H1 (cell line): ENCODE data around the gene NRBF2. TPM values are rescaled to one million over a fixed set of nuclear protein-coding genes. Genes with fewer than 3 reads are reported as not detected.

ENCODE experiments used
- CTCF ChIA-PET: fragments of 300-600 bp; sonication (Branson Sonifier 250); formaldehyde crosslinking; loops from one replicate; lab custom pipeline; 2021; ENCODE audit not compliant: partially characterized antibody; lab: Charles Lee
- POLR2A ChIA-PET: fragments of 300-600 bp; sonication (Branson Sonifier 250); formaldehyde crosslinking; loops from one replicate; lab custom pipeline; 2021; ENCODE audit warnings: inconsistent platforms; ENCODE audit not compliant: partially characterized antibody; lab: Charles Lee
- DNase-seq, 2 experiments: peaks; one replicate each; pipeline versions ENCODE4 v3.0.0 to v3.0.0-alpha.2; 2010 to 2022; ENCODE audit warnings: low spot score in 2 of 2, low read depth in 1 of 2, mixed read lengths in 1 of 2
- FAIRE-seq: peaks from 2 replicates; lab custom pipeline; 2011; peaks lifted over from hg19 to GRCh38; lab: Jason Lieb, UNC
- H2AFZ ChIP-seq: 2 replicates; pipeline ENCODE4 v1.8.1; 2012; ENCODE audit warnings: low read length, inconsistent platforms
- H2AK5ac ChIP-seq: 2 replicates; pipeline ENCODE4 v1.6.1; 2013; ENCODE audit warnings: low read depth, low read length
- H2BK120ac ChIP-seq: replicated peaks from 2 replicates; pipeline ENCODE3; 2013; ENCODE audit warnings: low read depth, low read length, inconsistent platforms
- H2BK12ac ChIP-seq: 2 replicates; pipeline ENCODE4 v1.6.1; 2013; ENCODE audit warnings: low read depth, low read length
- H2BK15ac ChIP-seq: 2 replicates; pipeline ENCODE4 v1.6.1; 2013; ENCODE audit warnings: low read length
- H2BK20ac ChIP-seq: 2 replicates; pipeline ENCODE4 v1.6.1; 2013; ENCODE audit warnings: low read length
- H2BK5ac ChIP-seq: 2 replicates; pipeline ENCODE4 v1.6.1; 2013; ENCODE audit warnings: low read depth, low read length
- H3K14ac ChIP-seq: 2 replicates; pipeline ENCODE4 v1.6.1; 2013; ENCODE audit warnings: inconsistent platforms; ENCODE audit not compliant: insufficient read length
- H3K18ac ChIP-seq: 2 replicates; pipeline ENCODE4 v1.6.1; 2013; ENCODE audit warnings: low read length; ENCODE audit errors: extremely low read depth
- H3K23ac ChIP-seq: 2 replicates; pipeline ENCODE4 v1.6.1; 2013; ENCODE audit warnings: inconsistent platforms; ENCODE audit not compliant: insufficient read length
- H3K23me2 ChIP-seq: 2 replicates; pipeline ENCODE4 v1.6.1; 2013; ENCODE audit warnings: low read depth, low read length
- H3K27ac ChIP-seq: 2 replicates; pipeline ENCODE4 v1.6.1; 2011; ENCODE audit warnings: low read depth, low read length, inconsistent platforms
- H3K27me3 ChIP-seq, 4 experiments: replicated peaks in 1 of 4; 1 replicate in 1 of 4; 2 replicates in 3 of 4; pipeline versions ENCODE4 v1.6.1 to v1.8.1; 2011 to 2013; ENCODE audit warnings: low read length in 3 of 4, mild to moderate bottlenecking in 3 of 4, inconsistent platforms in 2 of 4, mixed read lengths in 2 of 4, moderate library complexity in 1 of 4; ENCODE audit not compliant: control insufficient read depth in 3 of 4, insufficient read depth in 3 of 4; ENCODE audit errors: extremely low read depth in 1 of 4
- H3K36me3 ChIP-seq, 4 experiments: 2 replicates each; pipeline versions ENCODE4 v1.6.1 to v1.8.1; 2011 to 2013; ENCODE audit warnings: mild to moderate bottlenecking in 4 of 4, low read length in 3 of 4, moderate library complexity in 2 of 4, control low read depth in 1 of 4, inconsistent platforms in 1 of 4; ENCODE audit not compliant: insufficient read depth in 4 of 4, control insufficient read depth in 2 of 4
- H3K4ac ChIP-seq: replicated peaks from 2 replicates; pipeline ENCODE3; 2013; ENCODE audit warnings: low read length, low read depth, mixed read lengths, inconsistent platforms; ENCODE audit not compliant: insufficient read length
- H3K4me1 ChIP-seq, 4 experiments: replicated peaks in 1 of 4; 1 replicate in 1 of 4; 2 replicates in 3 of 4; pipeline versions ENCODE4 v1.6.1 to v1.8.1; 2011 to 2013; ENCODE audit warnings: low read length in 3 of 4, inconsistent platforms in 2 of 4, mixed read lengths in 1 of 4; ENCODE audit not compliant: insufficient read depth in 4 of 4, control insufficient read depth in 3 of 4
- H3K4me2 ChIP-seq, 2 experiments: 2 replicates each; pipeline versions ENCODE4 v1.6.1 to v1.8.1; 2011 to 2013; ENCODE audit warnings: low read depth in 2 of 2, low read length in 2 of 2, control low read depth in 1 of 2, inconsistent platforms in 1 of 2, mild to moderate bottlenecking in 1 of 2; ENCODE audit not compliant: insufficient read depth in 1 of 2
- H3K4me3 ChIP-seq, 4 experiments: fragments of 200-600, 300-600 bp in 1 of 4; sonication (generic), shearing (Covaris generic), sonication (Bioruptor Twin) in 1 of 4; 2 replicates each; pipeline versions ENCODE4 v1.5.1 to v1.8.1; 2011 to 2016; ENCODE audit warnings: low read length in 4 of 4, low read depth in 3 of 4, control low read depth in 2 of 4, inconsistent platforms in 2 of 4, mild to moderate bottlenecking in 2 of 4, mixed read lengths in 1 of 4, moderate library complexity in 1 of 4; ENCODE audit not compliant: insufficient read depth in 2 of 4; ENCODE audit errors: extremely low read depth in 1 of 4
- H3K56ac ChIP-seq: replicated peaks from 2 replicates; pipeline ENCODE3; 2013; ENCODE audit warnings: low read depth, mild to moderate bottlenecking, mixed read lengths, low read length, inconsistent platforms; ENCODE audit not compliant: insufficient read length
- H3K79me1 ChIP-seq: 2 replicates; pipeline ENCODE4 v1.6.1; 2013; ENCODE audit warnings: low read depth, low read length, control low read depth
- H3K79me2 ChIP-seq, 2 experiments: 2 replicates each; pipeline versions ENCODE4 v1.6.1 to v1.8.1; 2012 to 2013; ENCODE audit warnings: low read length in 2 of 2, mild to moderate bottlenecking in 2 of 2, inconsistent platforms in 1 of 2; ENCODE audit not compliant: insufficient read depth in 2 of 2, control insufficient read depth in 1 of 2
- H3K9ac ChIP-seq, 4 experiments: replicated peaks in 1 of 4; 1 replicate in 1 of 4; 2 replicates in 3 of 4; pipeline versions ENCODE4 v1.6.1 to v1.8.1; 2011 to 2013; ENCODE audit warnings: low read depth in 3 of 4, low read length in 3 of 4, control low read depth in 2 of 4, mild to moderate bottlenecking in 2 of 4, moderate library complexity in 2 of 4, inconsistent platforms in 1 of 4; ENCODE audit errors: extremely low read depth in 1 of 4
- H3K9me3 ChIP-seq, 2 experiments: 2 replicates each; pipeline versions ENCODE4 v1.6.1 to v1.8.1; 2012 to 2013; ENCODE audit warnings: mild to moderate bottlenecking in 2 of 2, moderate library complexity in 2 of 2, control low read depth in 1 of 2, inconsistent platforms in 1 of 2, low read depth in 1 of 2, low read length in 1 of 2, mixed read lengths in 1 of 2; ENCODE audit not compliant: insufficient read depth in 2 of 2
- H4K20me1 ChIP-seq, 2 experiments: replicated peaks in 1 of 2; 2 replicates each; pipeline versions ENCODE3 to v1.8.1; 2011 to 2013; ENCODE audit warnings: inconsistent platforms in 2 of 2, low read length in 2 of 2, mild to moderate bottlenecking in 1 of 2; ENCODE audit not compliant: insufficient read depth in 2 of 2, control insufficient read depth in 1 of 2
- H4K5ac ChIP-seq: 2 replicates; pipeline ENCODE4 v1.6.1; 2013; ENCODE audit warnings: low read length, low read depth, mixed read lengths, inconsistent platforms; ENCODE audit not compliant: insufficient read length
- H4K8ac ChIP-seq: 2 replicates; pipeline ENCODE4 v1.8.0; 2013; ENCODE audit warnings: mild to moderate bottlenecking, moderate library complexity, low read length, inconsistent platforms; ENCODE audit not compliant: insufficient read depth; ENCODE audit errors: extremely low read depth
- H4K91ac ChIP-seq: replicated peaks from 2 replicates; pipeline ENCODE3; 2013; ENCODE audit warnings: low read length, mixed read lengths, inconsistent platforms; ENCODE audit not compliant: insufficient read length
- CHD2 ChIP-seq: IDR thresholded peaks from 2 replicates; pipeline ENCODE4 v1.6.1; 2012; ENCODE audit warnings: low read length, improper control_type of control experiment
- FOSL1 ChIP-seq: IDR thresholded peaks from 2 replicates; pipeline ENCODE4 v1.6.1; 2011; ENCODE audit warnings: mild to moderate bottlenecking, low read depth, low read length, moderate library complexity; ENCODE audit not compliant: insufficient read depth
- HDAC2 ChIP-seq, 2 experiments: fragments of 300-600 bp in 1 of 2; sonication (generic) in 1 of 2; IDR thresholded peaks; 2 replicates each; pipeline ENCODE4 v1.6.1; 2011 to 2012; ENCODE audit warnings: low read depth in 2 of 2, low read length in 2 of 2, mild to moderate bottlenecking in 2 of 2, moderate library complexity in 2 of 2, borderline replicate concordance in 1 of 2, inconsistent platforms in 1 of 2
- HDAC6 ChIP-seq: IDR thresholded peaks from one replicate; pipeline ENCODE4 v1.7.1; 2012; ENCODE audit warnings: low read depth, mild to moderate bottlenecking, inconsistent platforms, low read length, moderate library complexity
- JUND ChIP-seq: IDR thresholded peaks from 2 replicates; pipeline ENCODE4 v1.6.1; 2011; ENCODE audit warnings: mild to moderate bottlenecking, improper control_type of control experiment, low read length
- POLR2A ChIP-seq, 2 experiments: IDR thresholded peaks; 1 replicate in 1 of 2; 2 replicates in 1 of 2; pipeline ENCODE4 v1.6.1; 2011; ENCODE audit warnings: low read depth in 2 of 2, low read length in 2 of 2, mild to moderate bottlenecking in 2 of 2; ENCODE audit errors: control extremely low read depth in 1 of 2
- RBBP5 ChIP-seq: IDR thresholded peaks from 2 replicates; pipeline ENCODE4 v1.7.1; 2012; ENCODE audit warnings: low read depth, mild to moderate bottlenecking, inconsistent platforms, low read length, moderate library complexity, borderline replicate concordance
- ZNF274 ChIP-seq: IDR thresholded peaks from 2 replicates; pipeline ENCODE4 v1.7.0; 2012; ENCODE audit warnings: low read length, borderline replicate concordance; ENCODE audit errors: extremely low read depth
- WGBS, 2 experiments: shearing (Covaris generic) in 1 of 2; methylation state at CpG; one replicate each; pipeline versions ENCODE4 v1.1.6 to v1.1.7; 2013 to 2015; ENCODE audit warnings: low lambda C conversion rate in 2 of 2, mixed read lengths in 2 of 2, inconsistent platforms in 1 of 2, low coverage in 1 of 2, missing lambda C conversion rate in 1 of 2; ENCODE audit not compliant: insufficient replicate concordance in 2 of 2, insufficient coverage in 1 of 2, insufficient read length in 1 of 2; ENCODE audit errors: extremely low coverage in 1 of 2, missing lambda C conversion rate in 1 of 2; 5-methylcytosine and 5-hydroxymethylcytosine counted together
- polyA plus RNA-seq, 7 experiments: library from polyadenylated mRNA; depleted of rRNA in 3 of 7; stranded (reverse) in 5 of 7; unstranded in 2 of 7; fragments of >200 nt in 5 of 7; fragments of 200-250 nt in 2 of 7; gene quantifications; 1 replicate in 5 of 7; 2 replicates in 1 of 7; 4 replicates in 1 of 7; pipeline versions ENCODE4 v1.2.1 to v1.2.3, GENCODE V29; 2011 to 2013; ENCODE audit warnings: missing spikeins in 2 of 7, mixed read lengths in 2 of 7
- total RNA-seq: library from RNA; stranded (reverse); fragmentation: NEBNext Ultra II Directional; extraction: Animal tissue kit (Norgen Biotek cat#: 25700); gene quantifications from 2 replicates; pipeline ENCODE4 v1.2.1, GENCODE V29; 2021
- TF ChIP-seq, protein P1 (sequence below): IDR thresholded peaks from 2 replicates; pipeline ENCODE4 v1.6.1; 2012; ENCODE audit warnings: inconsistent platforms
- TF ChIP-seq, protein P2 (sequence below): IDR thresholded peaks from 2 replicates; pipeline ENCODE4 v1.6.1; 2012; ENCODE audit warnings: low read length, inconsistent platforms

The NRBF2 gene
- total and polyA plus RNA-seq, 2 of the 8 experiments (the other 6 are each of a cell fraction or from before 2014, with no cell fraction given), result 11.0 to 29.9 TPM

- Histone ChIP-seq H2BK5ac (no peak overlapping the region), H3K36me3 (peaks cover 1 to 8% (median 6%) of the 10 kb centered on the region in 4 experiments; a peak in 4 of 8 replicates), H3K14ac (no peak overlapping the region), H2BK120ac (no peak overlapping the region), H3K79me2 (no peaks in the 10 kb centered on the region; a peak in 1 of 4 replicates), H3K23me2 (no peaks in the 10 kb centered on the region; the same call in 1 of the 2 replicates), H4K5ac (no peak overlapping the region), H4K8ac (no peak overlapping the region), H2BK20ac (no peak overlapping the region), H3K23ac (no peak overlapping the region), H2AFZ (no peak overlapping the region), H3K27ac (no peak overlapping the region), H3K79me1 (no peaks in the 10 kb centered on the region), H3K4ac (no peak overlapping the region), H3K56ac (no peak overlapping the region), H3K27me3 (no peaks in the 10 kb centered on the region), H3K9me3 (no peaks in the 10 kb centered on the region), H2AK5ac (no peak overlapping the region), H3K4me2 (no peak overlapping the region), H3K4me3 (no peak overlapping the region), H4K91ac (no peak overlapping the region), H3K4me1 (peaks cover 0 to 4% (median 0%) of the 10 kb centered on the region in 4 experiments; a peak in 1 of 7 replicates), H2BK12ac (no peak overlapping the region), H3K9ac (no peak overlapping the region), H4K20me1 (no peaks in the 10 kb centered on the region), H3K18ac (no peak overlapping the region), H2BK15ac (no peak overlapping the region)
- CTCF ChIA-PET, result interaction anchor here (0.5 to 3.9 kb wide), 42 partner anchors 9 to 1104 kb away, joined by 3 to 32 read pairs (median 4); partner anchors contain the start of gene NRBF2
- FAIRE-seq, result peak; percentile 96
- POLR2A ChIA-PET, result interaction anchor here (0.6 to 2.0 kb wide), 6 partner anchors 10 to 501 kb away, joined by 3 to 7 read pairs (median 3); partner anchors contain the start of gene NRBF2
- peak in 1 of 2 experiments; percentile 57 for DNase-seq
- WGBS, 2 experiments, result 87% methylated on average over 3 of the region's 3 CpGs; no CpG with 5 or more reads in 1 of the 2 experiments
- TF ChIP-seq POLR2A (IDR thresholded peaks at IDR 0.05; ENCODE audit: control extremely low read depth in 1 of 2, low read depth in 2 of 2, low read length in 2 of 2), result no peak
- TF ChIP-seq ZNF274, result no peak
- TF ChIP-seq, protein P1, sequence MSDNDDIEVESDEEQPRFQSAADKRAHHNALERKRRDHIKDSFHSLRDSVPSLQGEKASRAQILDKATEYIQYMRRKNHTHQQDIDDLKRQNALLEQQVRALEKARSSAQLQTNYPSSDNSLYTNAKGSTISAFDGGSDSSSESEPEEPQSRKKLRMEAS, result no peak
- TF ChIP-seq, protein P2, sequence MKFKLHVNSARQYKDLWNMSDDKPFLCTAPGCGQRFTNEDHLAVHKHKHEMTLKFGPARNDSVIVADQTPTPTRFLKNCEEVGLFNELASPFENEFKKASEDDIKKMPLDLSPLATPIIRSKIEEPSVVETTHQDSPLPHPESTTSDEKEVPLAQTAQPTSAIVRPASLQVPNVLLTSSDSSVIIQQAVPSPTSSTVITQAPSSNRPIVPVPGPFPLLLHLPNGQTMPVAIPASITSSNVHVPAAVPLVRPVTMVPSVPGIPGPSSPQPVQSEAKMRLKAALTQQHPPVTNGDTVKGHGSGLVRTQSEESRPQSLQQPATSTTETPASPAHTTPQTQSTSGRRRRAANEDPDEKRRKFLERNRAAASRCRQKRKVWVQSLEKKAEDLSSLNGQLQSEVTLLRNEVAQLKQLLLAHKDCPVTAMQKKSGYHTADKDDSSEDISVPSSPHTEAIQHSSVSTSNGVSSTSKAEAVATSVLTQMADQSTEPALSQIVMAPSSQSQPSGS, result no peak
- no peak for TF ChIP-seq CHD2
- no peak for TF ChIP-seq RBBP5
- TF ChIP-seq FOSL1, result no peak
- no peak for TF ChIP-seq HDAC2 (IDR thresholded peaks at IDR 0.05; ENCODE audit: borderline replicate concordance in 1 of 2, low read depth in 2 of 2, low read length in 2 of 2)
- no peak for TF ChIP-seq HDAC6
- no peak for TF ChIP-seq JUND
Measured at GRCh38 chr10:63157845-63158624, 24.9 kb downstream of the NRBF2 start.
